Thoracic aorta (tissue), 2 donors: ENCODE measurements around the gene PDCD1. TPM values are rescaled to one million over a fixed set of nuclear protein-coding genes. Genes with fewer than 3 reads are reported as not detected.
A peak's percentile ranks its signal among the peaks of the same experiment; 100 is the strongest.

ENCODE experiments used
- ATAC-seq: fragments of 150-250 bp; one replicate; pipeline ENCODE4 v1.8.0; 2017; ENCODE audit warnings: low read depth; ENCODE audit not compliant: insufficient number of reproducible peaks, low FRiP score
- DNase-seq: peaks from one replicate; pipeline ENCODE4 v3.0.0-alpha.2; 2020; ENCODE audit warnings: low spot score
- H3K27ac ChIP-seq, 2 donors: fragments of 200-600 bp; sonication (generic); 1 replicate in 1 of 2; 2 replicates in 1 of 2; pipeline ENCODE4 v1.5.1; 2016; ENCODE audit warnings: mild to moderate bottlenecking in 2 of 2, moderate library complexity in 2 of 2
- H3K27me3 ChIP-seq: fragments of 200-600 bp; sonication (generic); replicated peaks from 2 replicates; pipeline ENCODE4 v1.6.0; 2016; ENCODE audit warnings: mild to moderate bottlenecking; ENCODE audit not compliant: insufficient read depth
- H3K36me3 ChIP-seq: fragments of 200-600 bp; sonication (generic); one replicate; pipeline ENCODE4 v1.5.1; 2016
- H3K4me1 ChIP-seq, 2 donors: fragments of 200-600 bp; sonication (generic); 1 replicate in 1 of 2; 2 replicates in 1 of 2; pipeline versions ENCODE4 v1.5.1 to v1.6.0; 2016; ENCODE audit warnings: low read depth in 2 of 2, mild to moderate bottlenecking in 1 of 2; ENCODE audit not compliant: control insufficient read depth in 1 of 2
- H3K4me3 ChIP-seq: fragments of 200-600 bp; sonication (generic); 2 replicates; pipeline ENCODE4 v1.5.1; 2016; ENCODE audit warnings: mild to moderate bottlenecking
- H3K9me3 ChIP-seq: fragments of 200-600 bp; sonication (generic); 2 replicates; pipeline ENCODE4 v1.5.1; 2016
- CTCF ChIP-seq: fragments of 200-600 bp; sonication (generic); IDR thresholded peaks from one replicate; pipeline ENCODE4 v1.5.1; 2019; ENCODE audit warnings: antibody characterized with exemption
- total RNA-seq, 2 donors: library from RNA; depleted of rRNA; stranded (reverse); fragments of >200 nt; gene quantifications; one replicate each; pipeline versions ENCODE4 v1.1.0 to v1.2.3, GENCODE V29; 2016

PDCD1 gene
- total RNA-seq, 2 donors from 2014 or later = 0.68 to 0.92 TPM

- Histone ChIP-seq H3K9me3 (no peaks in the 10 kb centered on the region), H3K27ac (peak overlapping the region; percentile 28 to 44), H3K4me1 (peaks cover 4 to 9% of the 10 kb centered on the region in 2 donors), H3K4me3 (peak overlapping the region; percentile 71), H3K36me3 (no peaks in the 10 kb centered on the region), H3K27me3 (no peaks in the 10 kb centered on the region)
- peak; percentile 45 for ATAC-seq
- no peak for DNase-seq
- TF ChIP-seq CTCF = no peak
These were observed 14.5 kb downstream of the PDCD1 start for GRCh38 chr2:241844066-241844728.

- Histone ChIP-seq H3K36me3 (no peaks in the 10 kb centered on the region), H3K27me3 (no peaks in the 10 kb centered on the region), H3K4me3 (peak overlapping the region; percentile 71), H3K4me1 (peaks cover 4 to 9% of the 10 kb centered on the region in 2 donors), H3K27ac (peak overlapping the region; percentile 17 to 28), H3K9me3 (no peaks in the 10 kb centered on the region)
- DNase-seq (no peak), ATAC-seq (no peak)
- no peak for TF ChIP-seq CTCF
These were observed 15.2 kb downstream of the PDCD1 start for GRCh38 chr2:241843321-241844065.

GRCh38 chr2:241842620-241843211, 16.0 kb downstream of the PDCD1 start:
- Histone ChIP-seq H3K4me3 (peak overlapping the region; percentile 71), H3K27ac (peak overlapping the region; percentile 17 to 28), H3K4me1 (peaks cover 4 to 9% of the 10 kb centered on the region in 2 donors), H3K27me3 (no peaks in the 10 kb centered on the region), H3K36me3 (no peaks in the 10 kb centered on the region), H3K9me3 (no peaks in the 10 kb centered on the region)
- no peak for TF ChIP-seq CTCF
- DNase-seq (no peak), ATAC-seq (no peak)

- ATAC-seq = no peak
- H3K4me1 ChIP-seq = peaks cover 4 to 9% of the 10 kb centered on the region in 2 donors
- H3K27ac ChIP-seq = no peak overlapping the region
- no peaks in the 10 kb centered on the region for H3K27me3 ChIP-seq
- no peaks in the 10 kb centered on the region for H3K9me3 ChIP-seq
- H3K36me3 ChIP-seq = no peaks in the 10 kb centered on the region
- no peak overlapping the region for H3K4me3 ChIP-seq
- no peak for DNase-seq
- no peak for TF ChIP-seq CTCF
These were observed 16.7 kb downstream of the PDCD1 start for GRCh38 chr2:241842067-241842415.
